Activated CD4-positive, alpha-beta T cell treated with anti-CD3 and anti-CD28 coated beads, Interleukin-2, amount 50 U/mL, for 4 hours (primary cell): ENCODE measurements around the gene CST6.

Experiments
- DNase-seq, 2 experiments: peaks; one replicate each; pipeline ENCODE4 v3.0.0-alpha.2; 2020

The CST6 gene, protein sequence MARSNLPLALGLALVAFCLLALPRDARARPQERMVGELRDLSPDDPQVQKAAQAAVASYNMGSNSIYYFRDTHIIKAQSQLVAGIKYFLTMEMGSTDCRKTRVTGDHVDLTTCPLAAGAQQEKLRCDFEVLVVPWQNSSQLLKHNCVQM

GRCh38 chr11:66011785-66012303, at the start of gene CST6:
TSS of gene CST6 (plus strand) at chr11:66012008. CDS start at chr11:66012045, 37 bp downstream.
- no peak for DNase-seq

- DNase-seq, result no peak
These were observed 49.7 kb upstream of the CST6 start for GRCh38 chr11:65962141-65962564.

DNA sequence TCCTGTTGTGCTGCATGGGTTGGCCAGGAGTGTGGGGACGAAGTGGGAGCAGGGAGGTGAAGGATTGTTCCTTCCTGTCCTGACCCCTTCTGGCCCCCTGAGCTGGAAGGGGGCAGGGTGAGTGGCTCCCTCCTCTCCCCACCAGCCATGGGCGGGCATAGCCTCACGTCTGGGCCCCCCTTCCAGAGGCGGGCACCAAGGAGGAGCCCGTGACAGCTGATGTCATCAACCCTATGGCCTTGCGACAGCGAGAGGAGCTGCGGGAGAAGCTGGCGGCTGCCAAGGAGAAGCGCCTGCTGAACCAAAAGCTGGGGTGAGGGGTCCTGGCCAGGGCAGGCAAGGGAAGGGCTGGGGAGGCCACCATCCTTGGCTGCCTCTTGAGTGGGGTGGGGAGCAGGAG, 46.9 kb upstream of the CST6 start:
- DNase-seq, result no peak

DNA sequence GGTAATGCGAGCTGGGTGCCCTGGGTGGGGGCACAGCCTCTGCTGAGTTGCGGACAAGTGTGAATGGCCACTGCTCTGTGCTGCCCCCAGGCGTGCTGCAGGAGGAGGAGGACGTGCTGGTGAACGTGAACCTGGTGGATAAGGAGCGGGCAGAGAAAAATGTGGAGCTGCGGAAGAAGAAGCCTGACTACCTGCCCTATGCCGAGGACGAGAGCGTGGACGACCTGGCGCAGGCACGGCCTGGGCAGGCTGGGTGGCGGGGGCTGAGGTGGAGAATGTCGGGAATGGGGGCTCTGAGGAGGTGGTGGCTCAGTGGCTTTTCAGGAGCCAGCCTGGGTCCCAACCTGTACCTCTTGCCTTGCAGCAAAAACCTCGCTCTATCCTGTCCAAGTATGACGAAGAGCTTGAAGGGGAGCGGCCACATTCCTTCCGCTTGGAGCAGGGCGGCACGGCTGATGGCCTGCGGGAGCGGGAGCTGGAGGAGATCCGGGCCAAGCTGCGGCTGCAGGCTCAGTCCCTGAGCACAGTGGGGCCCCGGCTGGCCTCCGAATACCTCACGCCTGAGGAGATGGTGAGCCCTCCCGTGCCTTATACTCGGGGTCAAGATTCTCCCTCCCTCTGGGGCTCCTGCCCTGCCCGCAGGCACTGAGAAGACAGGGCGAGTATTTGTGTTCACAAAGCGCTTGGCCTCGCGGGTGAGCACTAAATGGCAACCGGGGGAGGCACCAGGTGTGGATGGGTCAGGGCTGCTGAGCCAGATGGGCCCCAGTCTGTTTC, 45.6 kb upstream of the CST6 start:
- no peak for DNase-seq

GRCh38 chr11:65967329-65967934, 44.4 kb upstream of the CST6 start:
- no peak for DNase-seq

DNA sequence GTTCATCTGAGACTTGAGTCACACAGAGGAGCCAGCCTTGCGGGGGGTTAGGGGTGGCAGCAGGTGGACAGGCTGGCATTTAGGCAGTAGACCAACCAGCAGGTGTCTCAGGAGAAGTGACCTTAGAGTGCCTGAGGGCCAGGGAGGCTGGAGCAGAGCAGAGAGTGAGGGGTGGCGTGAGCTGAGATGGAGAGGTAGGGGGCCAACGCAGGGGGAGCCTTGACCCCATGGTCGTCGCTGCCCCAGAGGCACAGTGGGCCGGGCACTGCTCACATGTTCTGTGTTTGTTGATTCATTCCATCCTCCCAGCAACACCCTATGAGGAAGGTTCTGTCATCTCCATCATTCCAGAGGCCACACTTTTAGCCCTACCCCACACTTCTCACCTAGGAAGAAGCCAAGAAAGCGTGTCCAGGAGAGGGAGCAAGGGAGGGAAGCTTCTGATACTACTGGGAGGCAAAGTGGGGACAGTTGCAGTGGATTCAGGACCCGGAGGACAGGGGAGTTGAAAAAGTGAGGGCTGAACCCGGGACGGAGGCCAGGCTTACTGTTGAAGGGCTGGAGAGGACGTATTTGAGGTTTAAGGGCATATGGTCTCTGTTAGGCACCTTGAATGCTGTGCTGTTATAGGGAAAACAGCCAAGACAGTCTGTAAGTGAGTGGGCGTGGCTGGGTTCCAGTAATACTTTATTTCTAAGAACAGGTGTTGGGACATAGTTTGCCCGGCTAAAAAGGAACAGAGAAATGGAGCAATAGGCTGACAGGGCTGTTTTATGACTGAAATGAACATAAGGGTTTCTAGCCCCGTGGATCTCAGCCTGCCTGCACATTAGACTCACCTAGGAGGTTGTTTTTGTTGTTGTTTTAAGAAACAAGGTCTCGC, 43.0 kb upstream of the CST6 start:
- no peak for DNase-seq

DNA sequence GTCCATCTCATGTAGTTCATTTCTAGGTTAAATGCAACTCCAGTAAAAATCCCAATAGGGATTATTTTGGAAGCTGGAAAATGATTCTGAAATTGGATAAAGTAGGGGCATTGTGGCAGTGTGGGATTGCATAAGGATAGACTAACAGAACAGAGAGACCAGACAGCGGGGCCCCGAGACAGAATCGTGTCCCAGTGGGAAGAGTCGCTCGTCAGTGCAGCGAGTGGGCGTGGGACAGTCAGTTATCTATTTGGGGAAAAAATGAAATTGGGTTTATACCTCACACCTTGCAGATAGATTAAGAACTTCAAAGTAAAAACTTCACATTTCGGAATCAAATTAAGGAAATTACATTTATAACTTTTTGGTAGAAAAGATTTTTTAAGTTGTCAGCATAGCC, 39.7 kb upstream of the CST6 start:
- DNase-seq, result no peak

DNA sequence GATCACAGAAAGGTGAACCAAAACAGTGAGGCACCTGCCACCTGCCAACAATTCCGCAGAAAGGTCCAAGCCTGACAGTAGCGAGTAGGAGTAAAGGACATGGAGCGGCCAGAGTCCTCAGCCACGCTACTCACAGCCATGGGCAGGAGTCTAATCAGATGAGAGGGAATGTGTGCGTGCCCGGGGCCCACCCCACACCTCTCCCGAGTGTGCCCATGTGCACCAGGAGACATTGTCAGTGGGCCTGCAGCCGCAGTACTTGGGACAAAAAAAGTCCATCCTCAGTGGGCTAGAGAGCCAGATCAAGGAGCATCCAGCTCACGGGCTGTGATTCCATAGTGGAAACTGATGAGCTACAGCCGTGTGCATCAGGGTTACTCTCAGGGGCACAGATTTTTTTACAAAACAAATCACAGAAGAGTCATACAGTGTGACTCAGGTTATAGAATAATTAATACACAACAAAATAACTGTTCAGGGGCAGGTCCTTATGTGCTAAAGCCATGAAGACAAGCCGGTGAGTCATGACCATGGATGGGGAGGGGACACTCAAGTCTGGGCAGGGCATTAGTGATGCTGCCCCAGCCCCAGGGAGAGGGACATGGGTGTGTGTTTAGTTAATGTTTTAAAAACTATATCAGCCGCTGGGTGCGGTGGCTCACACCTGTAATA, 38.2 kb upstream of the CST6 start:
- DNase-seq, result no peak

DNA sequence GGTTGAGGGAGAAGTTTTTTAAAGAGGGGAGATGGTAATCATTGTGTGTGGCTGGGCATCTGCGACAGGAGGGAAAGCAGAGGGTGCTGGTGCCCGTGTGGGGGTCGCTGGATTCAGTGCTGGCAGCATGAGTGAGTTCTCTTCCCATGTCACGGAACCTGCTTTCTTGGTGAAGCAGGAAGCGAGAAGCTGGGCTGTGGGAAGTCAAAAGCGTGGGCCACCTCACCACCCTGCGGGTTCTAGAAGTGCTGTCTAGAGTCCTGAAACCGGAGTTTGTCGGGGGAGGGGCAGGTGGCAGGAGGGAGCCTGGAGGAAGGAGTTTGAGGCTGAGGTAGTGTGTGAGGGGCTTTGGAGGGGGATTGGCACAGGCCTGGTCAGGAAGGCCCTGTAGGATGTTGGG, 36.0 kb upstream of the CST6 start:
- DNase-seq, result no peak

DNA sequence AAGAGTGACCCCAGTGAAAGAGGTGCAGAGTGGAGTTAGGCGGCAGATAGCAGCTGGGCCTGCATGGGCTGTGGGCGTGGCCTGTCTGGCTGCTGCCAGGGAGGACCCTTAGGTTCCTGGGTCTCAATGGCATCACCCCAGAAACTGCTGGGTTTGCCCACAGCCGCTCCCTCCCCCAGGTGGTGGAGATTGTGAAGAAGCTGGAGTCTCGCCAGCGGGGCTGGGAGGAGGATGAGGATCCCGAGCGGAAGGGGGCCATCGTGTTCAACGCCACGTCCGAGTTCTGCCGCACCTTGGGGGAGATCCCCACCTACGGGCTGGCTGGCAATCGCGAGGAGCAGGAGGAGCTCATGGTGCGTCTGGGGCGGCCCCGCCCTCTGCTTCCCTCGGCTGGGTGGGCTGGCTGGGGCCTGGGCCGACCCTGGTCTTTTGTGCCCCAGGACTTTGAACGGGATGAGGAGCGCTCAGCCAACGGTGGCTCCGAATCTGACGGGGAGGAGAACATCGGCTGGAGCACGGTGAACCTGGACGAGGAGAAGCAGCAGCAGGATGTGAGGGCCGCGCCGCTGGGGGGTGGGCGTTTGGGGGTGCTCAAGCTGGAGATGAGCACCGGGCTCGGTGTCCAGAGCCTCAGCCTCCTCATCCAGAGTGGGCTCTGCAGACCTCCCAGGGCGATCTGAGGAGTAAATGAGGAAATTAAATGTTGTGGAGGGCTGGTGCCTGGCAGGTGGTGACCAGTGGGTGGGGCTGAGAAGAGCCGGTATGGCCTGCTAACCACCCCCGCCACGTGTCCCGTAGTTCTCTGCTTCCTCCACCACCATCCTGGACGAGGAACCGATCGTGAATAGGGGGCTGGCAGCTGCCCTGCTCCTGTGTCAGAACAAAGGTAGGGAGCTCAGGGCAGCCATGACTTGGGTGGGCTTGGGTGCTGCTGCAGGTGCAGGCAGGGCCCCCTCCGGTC, 35.3 kb upstream of the CST6 start:
- no peak for DNase-seq

GRCh38 chr11:65977621-65978390, 34.0 kb upstream of the CST6 start:
- DNase-seq, result no peak

- no peak for DNase-seq
These were observed 33.2 kb upstream of the CST6 start for GRCh38 chr11:65978391-65979238.

DNA sequence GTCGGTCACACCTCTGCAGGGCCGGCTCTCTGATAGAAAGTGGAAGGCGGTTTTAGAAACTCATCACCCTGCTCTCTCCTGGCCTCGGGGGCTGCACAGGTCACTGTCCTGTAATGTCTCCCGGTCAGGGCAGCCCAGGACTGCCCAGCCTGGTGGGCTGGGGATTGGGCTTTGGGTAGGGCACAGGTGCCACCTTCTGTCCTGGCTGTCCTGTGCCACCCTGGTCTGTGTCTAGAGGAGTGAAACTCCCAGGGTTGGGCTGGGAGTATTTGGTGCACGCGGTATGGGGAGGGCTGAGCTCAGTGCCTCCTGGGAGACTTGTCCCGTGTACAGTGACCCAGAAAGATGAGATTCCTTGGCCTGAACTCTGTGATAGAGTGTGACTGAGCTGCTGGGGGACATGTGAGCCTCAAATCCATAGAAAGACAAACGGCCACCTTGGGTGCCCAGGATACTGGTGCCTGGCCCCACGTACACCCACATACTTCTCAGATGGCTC, 32.5 kb upstream of the CST6 start:
- no peak for DNase-seq

DNA sequence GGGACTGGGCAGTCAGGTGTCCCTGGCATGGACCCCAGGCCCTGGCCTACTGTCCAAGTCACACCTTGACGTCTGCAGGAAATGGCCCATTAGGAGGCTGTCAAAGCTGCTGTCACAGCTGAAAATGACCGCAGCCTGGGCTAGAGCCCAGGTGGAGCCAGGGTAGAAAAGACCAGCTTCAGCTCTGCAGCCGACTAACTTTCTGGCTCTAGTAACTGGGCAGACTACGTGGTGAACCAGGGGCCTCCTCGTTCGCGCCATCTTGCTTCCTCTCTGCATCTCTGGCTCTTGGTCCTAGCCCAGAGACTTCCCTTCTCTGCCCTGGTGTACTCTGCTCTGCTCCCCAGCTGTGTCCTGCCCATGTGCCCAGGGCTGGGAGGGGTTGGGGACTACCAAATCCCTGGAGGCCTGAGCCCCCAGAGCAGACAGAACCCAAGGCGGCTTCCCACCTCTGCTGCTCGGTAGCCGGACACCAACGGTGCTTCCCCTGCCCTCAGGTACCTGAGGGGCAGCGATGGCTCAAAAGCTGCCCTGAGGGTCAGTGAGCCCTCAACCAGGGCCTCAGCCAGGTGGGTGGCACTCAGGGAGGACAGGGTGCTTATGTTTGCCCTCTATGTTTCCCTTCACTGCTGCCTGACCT, 30.6 kb upstream of the CST6 start:
- no peak for DNase-seq

GRCh38 chr11:65981972-65982823, 29.6 kb upstream of the CST6 start:
- DNase-seq, result no peak

- no peak for DNase-seq
These were observed 28.8 kb upstream of the CST6 start for GRCh38 chr11:65982824-65983588.

DNA sequence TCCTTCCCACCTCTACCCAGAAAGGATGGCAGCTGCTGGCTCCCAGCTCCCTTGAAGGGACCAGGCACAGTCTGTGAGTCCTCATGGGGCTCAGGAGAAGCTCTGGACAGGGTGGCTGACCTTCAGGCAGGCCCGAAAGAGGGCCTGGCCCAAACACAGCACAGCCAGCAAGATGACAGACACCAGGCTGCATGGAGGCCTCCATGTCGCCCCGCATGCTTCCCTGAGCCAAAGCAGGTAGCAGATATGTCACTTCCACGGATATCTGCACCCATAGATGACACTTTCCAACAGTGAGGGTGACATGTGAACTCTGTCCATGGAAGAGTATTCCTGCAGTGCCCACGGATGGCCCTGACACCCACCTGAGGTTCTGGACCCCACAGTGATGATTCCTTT, 28.2 kb upstream of the CST6 start:
- DNase-seq, result no peak
